ENCODE data around the gene SLC16A4.
"Not testable (repeated sequence)": the region's sequence is repeated elsewhere in the genome, so short reads cannot be mapped to it uniquely, and the experiment has no call there.

Gene SLC16A4

GRCh38 chr1:110407260-110408210 lies 16.7 kb upstream of the SLC16A4 start, which contains the start of gene LAMTOR5:
TSS of gene LAMTOR5 (minus strand) at chr1:110407694. CDS start at chr1:110407620, 74 bp downstream.
- DNase-seq = peak; percentile 85

DNA sequence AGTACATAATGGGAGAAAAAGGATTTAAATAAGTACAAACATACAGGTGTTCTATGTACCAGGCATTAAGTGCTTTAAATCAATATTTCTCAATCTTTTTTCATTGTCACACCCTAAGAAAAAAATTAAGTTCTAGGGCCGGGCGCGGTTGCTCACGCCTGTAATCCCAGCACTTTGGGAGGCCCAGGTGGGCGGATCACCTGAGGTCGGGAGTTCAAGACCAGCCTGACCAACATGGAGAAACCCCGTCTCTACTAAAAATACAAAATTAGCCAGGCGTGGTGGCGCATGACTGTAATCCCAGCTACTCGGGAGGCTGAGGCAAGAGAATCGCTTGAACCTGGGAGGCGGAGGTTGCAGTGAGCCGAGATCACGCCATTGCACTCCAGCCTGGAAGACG lies 15.6 kb upstream of the SLC16A4 start:
- not testable (repeated sequence) for DNase-seq

- no peak for DNase-seq
Observed at GRCh38 chr1:110404401-110404800, 13.6 kb upstream of the SLC16A4 start.

DNA sequence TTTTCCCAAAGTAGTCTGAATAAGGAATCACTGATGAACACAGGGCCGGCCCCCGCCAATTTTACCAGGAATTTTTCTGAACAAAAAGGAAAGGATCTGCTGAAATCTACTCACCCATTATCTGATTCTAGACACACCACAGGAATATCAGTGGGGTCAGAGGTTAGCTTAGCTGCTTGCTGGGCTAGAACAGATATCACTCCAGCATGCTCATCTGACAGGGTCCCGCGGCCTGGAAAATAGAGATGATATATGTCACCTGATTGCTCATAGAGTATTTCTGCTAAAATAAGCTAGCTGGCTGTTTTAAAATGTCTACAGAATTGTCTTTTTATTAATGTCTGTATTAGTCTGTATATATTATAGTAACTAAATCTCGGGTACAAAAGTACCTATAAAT lies 13.0 kb upstream of the SLC16A4 start:
- no peak for DNase-seq

DNA sequence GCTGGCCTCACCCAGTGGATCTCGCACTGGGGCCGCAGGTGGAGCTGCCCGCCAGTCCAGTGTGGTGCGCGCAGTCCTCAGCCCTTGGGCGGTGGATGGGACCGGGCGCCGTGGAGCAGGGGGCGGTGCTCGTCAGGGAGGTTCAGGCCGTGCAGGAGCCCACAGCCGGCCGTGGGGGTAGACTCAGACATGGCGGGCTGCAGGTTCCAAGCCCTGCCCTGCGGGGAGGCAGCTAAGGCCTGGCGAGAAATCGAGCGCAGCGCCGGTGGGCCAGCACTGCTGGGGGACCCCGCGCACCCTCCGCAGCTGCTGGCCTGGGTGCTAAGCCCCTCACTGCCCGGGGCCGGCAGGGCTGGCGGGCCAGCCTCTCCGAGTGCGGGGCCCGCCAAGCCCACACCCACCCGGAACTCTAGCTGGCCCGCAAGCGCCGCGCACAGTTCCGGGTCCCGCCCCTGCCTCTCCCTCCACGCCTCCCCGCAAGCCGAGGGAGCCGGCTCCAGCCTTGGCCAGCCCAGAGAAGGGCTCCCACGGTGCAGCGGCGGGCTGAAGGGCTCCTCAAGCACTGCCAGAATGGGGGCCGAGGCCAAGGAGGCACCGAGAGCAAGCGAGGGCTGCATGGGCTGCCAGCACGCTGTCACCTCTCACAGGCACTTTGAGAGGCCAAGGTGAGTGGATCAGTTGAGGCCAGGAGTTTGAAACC lies 5.6 kb upstream of the SLC16A4 start:
- DNase-seq = not testable (repeated sequence)

GRCh38 chr1:110394493-110394820 lies 3.6 kb upstream of the SLC16A4 start:
- no peak for DNase-seq

DNA sequence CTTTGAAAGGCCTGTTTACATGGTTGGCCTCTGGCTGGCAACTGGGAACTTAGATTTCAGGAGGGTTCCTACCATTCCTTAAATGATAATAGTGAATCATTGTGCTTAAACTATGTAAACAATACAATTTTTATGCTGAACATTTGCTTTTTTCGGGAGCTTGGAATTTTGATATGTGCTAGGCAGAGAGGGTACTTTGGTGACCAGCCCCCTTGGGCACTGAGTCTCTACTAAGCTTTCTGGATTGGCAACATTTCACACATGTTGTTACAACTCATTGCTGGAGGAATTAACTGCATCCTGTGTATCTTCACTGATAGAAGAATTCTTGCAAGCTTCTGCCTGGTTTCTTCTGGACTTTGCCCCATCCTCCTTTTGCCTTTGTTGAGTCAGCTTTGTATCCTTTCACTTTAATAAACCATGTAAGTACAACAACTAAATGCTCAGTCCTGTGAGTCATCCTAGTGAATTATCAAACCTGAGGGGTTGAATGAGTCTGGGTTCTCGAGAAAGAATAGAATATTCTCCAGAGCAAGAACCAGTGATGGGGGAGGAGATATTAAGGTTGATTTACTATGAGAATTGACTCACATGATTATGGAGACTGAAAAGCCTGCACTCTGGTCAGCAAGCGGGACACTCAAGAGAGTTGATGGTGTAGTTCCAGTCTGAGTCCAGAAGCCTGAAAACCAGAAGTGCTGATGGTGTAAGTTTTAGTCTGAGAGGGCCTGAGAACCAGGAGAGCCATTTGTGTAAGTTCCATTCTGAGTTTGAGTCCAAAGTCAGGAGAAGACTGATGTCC lies 3.1 kb upstream of the SLC16A4 start:
- DNase-seq = no peak

- no peak for DNase-seq
Observed at GRCh38 chr1:110393286-110393685, 2.5 kb upstream of the SLC16A4 start.

GRCh38 chr1:110390096-110390495 lies 730 bp downstream of the SLC16A4 start:
- DNase-seq = no peak

GRCh38 chr1:110387048-110387754 lies 3.6 kb downstream of the SLC16A4 start:
- DNase-seq = no peak

DNA sequence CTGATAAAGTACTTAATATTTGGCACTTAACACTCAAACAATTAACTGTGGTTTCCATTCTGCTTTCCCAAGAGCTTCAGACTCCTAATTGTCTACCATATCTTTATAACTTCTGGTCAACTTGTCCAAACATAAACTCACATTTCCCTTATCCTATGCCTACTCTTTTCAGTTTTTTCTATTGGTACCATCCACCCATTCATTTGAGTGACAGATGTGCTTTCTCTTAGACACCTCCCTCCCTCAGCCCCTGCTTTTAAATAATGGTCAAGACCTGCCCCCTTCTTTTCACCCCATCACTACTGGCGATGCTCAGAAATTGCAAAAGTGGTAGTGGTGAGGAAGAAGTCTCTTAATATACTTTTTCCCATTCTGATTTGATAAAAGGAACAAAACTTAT lies 5.5 kb downstream of the SLC16A4 start:
- DNase-seq = no peak

- DNase-seq = no peak
Observed at GRCh38 chr1:110384581-110385321, 6.1 kb downstream of the SLC16A4 start.

DNA sequence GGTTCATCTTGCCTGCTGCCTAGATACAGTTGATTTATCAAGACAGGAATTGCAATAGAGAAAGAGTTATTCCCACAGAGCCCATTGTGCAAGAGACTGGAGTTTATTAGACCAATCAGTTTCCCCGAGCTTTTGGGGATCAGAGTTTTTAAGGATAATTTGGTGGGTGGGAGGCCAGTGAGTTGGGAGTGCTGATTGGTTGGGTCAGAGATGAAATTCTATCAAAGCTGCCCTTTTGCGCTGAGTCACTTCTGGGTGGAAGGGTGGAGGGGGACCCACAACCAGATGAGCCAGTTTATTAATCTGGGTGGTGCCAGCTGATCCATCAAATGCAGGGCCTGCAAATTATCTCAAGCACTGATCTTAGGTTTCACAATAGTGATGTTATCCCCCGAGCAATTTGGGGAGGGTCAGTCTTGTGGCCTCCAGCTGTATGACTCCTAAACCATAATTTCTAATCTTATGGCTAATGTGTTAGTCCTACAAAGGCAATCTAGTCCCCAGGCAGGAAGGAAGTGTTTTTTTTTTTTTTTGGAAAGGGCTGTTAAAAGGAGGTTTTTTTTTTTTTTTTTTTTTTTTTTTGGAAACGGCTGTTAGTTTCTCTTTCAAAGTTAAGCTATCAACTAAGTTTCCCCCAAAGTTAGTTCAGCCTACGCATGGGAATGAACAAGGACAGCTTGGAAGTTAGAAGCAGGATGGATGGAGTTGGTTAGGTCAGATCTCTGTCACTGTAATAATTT lies 7.4 kb downstream of the SLC16A4 start:
- DNase-seq = no peak

DNA sequence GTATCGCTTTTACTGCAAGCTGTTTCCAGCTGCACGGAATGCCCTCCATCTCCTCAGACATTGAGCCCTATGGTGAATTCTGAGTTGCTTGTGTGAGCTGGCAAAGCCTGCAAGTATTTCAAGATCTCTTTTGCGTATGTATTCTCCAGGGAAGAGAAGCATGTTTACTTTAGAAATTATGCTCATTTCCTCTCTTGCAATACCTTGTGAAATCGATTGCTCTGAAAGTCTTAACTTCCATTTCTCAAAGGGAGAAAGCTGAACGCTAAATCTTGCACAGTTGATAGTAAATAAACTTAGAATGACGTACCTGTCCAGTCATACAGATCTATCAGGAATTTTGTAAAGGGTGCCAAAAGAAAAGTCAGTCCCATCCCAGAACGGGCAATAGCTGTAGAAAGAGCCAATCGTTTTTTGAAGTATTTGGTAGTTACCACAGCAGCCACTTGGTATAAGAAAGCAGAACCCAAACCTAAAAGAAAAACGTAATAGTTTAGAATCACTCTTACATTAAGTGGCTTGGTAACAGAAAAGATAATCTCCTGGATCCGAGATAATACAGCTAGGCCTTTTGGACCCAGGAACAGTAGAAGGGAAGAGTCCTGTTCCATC lies 10.0 kb downstream of the SLC16A4 start:
- DNase-seq = no peak

GRCh38 chr1:110375490-110375889 lies 15.3 kb downstream of the SLC16A4 start:
- DNase-seq = no peak

- DNase-seq = no peak
Observed at GRCh38 chr1:110370827-110371226, 20.0 kb downstream of the SLC16A4 start.

DNA sequence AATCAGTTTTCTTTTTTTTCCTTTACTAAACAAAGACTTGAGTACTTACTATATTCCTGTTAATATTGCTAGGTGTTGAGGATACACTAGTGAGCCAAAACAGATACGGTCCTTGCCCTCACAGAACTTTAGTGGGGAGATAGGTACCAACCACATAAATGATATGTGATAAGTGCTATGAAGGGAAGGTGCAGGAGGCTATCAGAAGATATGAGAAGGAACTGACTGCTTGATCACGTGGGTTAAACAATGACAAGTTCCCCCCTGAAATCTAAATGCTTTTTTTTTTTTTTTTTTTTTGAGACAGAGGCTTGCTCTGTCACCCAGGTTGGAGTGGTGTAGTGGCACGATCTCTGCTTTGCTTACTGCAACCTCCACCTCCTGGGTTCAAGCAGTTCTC lies 26.6 kb downstream of the SLC16A4 start:
- no peak for DNase-seq

- DNase-seq = no peak
Observed at GRCh38 chr1:110361856-110362255, 29.0 kb downstream of the SLC16A4 start.

DNA sequence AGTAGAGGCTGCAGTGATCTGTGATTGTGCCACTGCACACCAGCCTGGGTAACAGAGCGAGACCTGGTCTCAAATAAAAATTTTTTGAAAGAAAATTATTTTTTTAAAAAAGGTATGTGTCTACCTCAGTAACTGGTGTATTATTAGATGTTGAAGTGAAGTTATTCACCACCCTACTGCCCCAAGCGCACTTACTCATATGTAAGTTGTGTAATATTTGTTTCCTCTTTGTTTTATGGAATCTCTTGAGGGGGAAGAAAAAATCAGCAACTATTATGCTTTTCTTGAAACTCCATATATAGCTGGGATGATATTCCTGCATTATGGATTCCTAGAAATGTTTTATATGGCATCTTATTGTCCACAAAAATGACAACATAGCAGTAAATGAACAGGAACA lies 30.4 kb downstream of the SLC16A4 start:
- DNase-seq = no peak

DNA sequence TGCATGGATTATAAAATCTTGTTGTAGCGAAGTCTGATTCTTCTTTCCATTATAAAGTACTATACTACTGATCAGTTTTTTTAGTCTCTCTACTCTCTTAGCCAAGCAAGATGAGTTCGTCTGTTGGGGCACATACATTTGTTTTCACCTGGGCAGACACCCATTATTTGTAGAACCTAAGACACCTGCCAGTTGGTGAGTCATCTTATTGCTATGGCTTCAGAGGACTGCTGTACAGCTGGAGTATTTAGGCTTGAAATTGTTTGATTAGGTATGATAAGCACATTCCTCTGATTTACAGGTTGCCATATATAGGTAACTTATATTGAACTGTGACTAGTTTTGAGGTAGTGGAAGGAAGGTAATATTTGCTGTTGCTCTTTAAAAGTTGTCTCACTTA lies 34.4 kb downstream of the SLC16A4 start:
- no peak for DNase-seq

DNA sequence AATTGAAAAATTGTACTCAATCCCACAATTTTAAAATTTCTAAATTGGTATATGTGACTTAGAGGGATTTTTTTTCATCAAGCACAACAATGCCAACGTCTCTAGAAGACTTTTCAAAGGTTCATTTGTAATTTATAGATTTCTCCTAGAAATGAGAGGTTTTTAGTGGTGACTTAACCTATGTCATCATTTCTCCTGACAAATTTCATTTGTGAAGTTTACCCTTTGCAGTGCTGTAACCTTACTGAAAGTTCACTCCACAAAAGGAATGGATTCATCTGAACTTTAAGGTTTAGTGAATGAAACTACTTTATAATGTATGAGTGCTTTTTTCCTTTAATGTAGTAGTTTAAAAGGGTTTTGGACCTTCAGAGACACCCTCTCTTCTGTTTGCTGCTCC lies 35.5 kb downstream of the SLC16A4 start:
- DNase-seq = no peak

Measured in T-helper 9 cell (primary cell).